Body of pancreas (tissue), 4 donors: ENCODE results near the gene ADIPOQ.

Source experiments
- CTCF ChIP-seq, 7 experiments: fragments of 450-650 bp in 4 of 7; fragments of 200-600 bp in 3 of 7; sonication (generic) in 3 of 7; IDR thresholded peaks; one replicate each; pipeline ENCODE4 v1.5.1; 2016 to 2019; ENCODE audit warnings: antibody characterized with exemption in 7 of 7
- POLR2A ChIP-seq, 3 donors: fragments of 450-650 bp; IDR thresholded peaks; one replicate each; pipeline ENCODE4 v1.6.1; 2016; ENCODE audit warnings: antibody characterized with exemption in 3 of 3, mild to moderate bottlenecking in 2 of 3

GRCh38 chr3:186823386-186823785 is 19.1 kb upstream of the ADIPOQ start:
- TF ChIP-seq CTCF (IDR thresholded peaks at IDR 0.05) = no peak
- TF ChIP-seq POLR2A (IDR thresholded peaks at IDR 0.05) = no peak
